HFFc6 (cell line): ENCODE measurements around the gene PLAAT2. TPM values are rescaled to one million over a fixed set of nuclear protein-coding genes. Genes with fewer than 3 reads are reported as not detected.

ENCODE experiments used
- DNase-seq: peaks from one replicate; pipeline ENCODE4 v3.0.0-alpha.2; 2018
- H3K27ac Mint-ChIP-seq: 2 replicates; pipeline ENCODE4 v1.8.0; 2020; ENCODE audit warnings: mild to moderate bottlenecking, mixed read lengths
- H3K27me3 Mint-ChIP-seq: 2 replicates; pipeline ENCODE4 v1.8.0; 2021; ENCODE audit warnings: mild to moderate bottlenecking, moderate library complexity, mixed read lengths; ENCODE audit not compliant: insufficient read depth
- H3K36me3 Mint-ChIP-seq: 2 replicates; pipeline ENCODE4 v1.8.0; 2021; ENCODE audit warnings: low read depth, mixed read lengths
- H3K4me1 Mint-ChIP-seq: 2 replicates; pipeline ENCODE4 v1.8.0; 2020; ENCODE audit warnings: low read depth, mixed read lengths
- H3K4me3 Mint-ChIP-seq: 2 replicates; pipeline ENCODE4 v1.8.0; 2020; ENCODE audit warnings: mild to moderate bottlenecking, moderate library complexity, mixed read lengths
- H3K9me3 Mint-ChIP-seq: 2 replicates; pipeline ENCODE4 v1.8.0; 2020; ENCODE audit warnings: mild to moderate bottlenecking, mixed read lengths
- total RNA-seq, 6 experiments: library from RNA; stranded (reverse); fragmentation: NEBNext Ultra II Directional; extraction: Animal tissue kit (Norgen Biotek cat#: 25700); gene quantifications; 2 replicates in 1 of 6; 3 replicates in 5 of 6; pipeline ENCODE4 v1.2.3, GENCODE V29; 2021
- TF ChIP-seq, protein P1 (sequence below): fragments of 200-600 bp; sonication (generic); IDR thresholded peaks from 2 replicates; pipeline ENCODE4 v1.5.0; 2021; ENCODE audit warnings: antibody characterized with exemption, mild to moderate bottlenecking

Gene PLAAT2
- total RNA-seq, 6 experiments from 2014 or later, result not detected

DNA sequence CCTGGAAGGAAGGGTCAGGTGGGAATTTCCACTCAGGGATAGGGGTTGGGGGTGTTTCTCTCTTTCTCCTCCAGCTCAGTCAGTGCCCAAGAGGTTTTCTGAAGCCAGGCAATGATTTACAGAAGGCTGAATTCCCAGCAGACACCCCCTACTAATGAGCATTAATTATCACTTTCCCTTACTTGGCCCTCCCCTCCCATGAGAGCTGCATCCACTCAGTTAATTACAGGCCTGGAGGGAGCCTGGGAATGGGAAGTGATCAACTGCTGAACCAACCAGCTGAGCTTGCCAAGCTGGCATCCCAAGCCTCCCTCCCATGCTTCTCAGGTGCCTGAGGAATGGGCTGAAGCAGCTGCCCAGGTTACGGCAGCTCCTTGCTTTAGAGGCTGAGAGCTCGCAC lies 56.3 kb downstream of the PLAAT2 start:
- Mint-ChIP-seq H3K4me3 (no peak overlapping the region), H3K9me3 (no peaks in the 10 kb centered on the region), H3K27me3 (peaks cover 35% of the 10 kb centered on the region), H3K4me1 (no peaks in the 10 kb centered on the region), H3K27ac (no peak overlapping the region), H3K36me3 (no peaks in the 10 kb centered on the region)
- TF ChIP-seq, protein P1, sequence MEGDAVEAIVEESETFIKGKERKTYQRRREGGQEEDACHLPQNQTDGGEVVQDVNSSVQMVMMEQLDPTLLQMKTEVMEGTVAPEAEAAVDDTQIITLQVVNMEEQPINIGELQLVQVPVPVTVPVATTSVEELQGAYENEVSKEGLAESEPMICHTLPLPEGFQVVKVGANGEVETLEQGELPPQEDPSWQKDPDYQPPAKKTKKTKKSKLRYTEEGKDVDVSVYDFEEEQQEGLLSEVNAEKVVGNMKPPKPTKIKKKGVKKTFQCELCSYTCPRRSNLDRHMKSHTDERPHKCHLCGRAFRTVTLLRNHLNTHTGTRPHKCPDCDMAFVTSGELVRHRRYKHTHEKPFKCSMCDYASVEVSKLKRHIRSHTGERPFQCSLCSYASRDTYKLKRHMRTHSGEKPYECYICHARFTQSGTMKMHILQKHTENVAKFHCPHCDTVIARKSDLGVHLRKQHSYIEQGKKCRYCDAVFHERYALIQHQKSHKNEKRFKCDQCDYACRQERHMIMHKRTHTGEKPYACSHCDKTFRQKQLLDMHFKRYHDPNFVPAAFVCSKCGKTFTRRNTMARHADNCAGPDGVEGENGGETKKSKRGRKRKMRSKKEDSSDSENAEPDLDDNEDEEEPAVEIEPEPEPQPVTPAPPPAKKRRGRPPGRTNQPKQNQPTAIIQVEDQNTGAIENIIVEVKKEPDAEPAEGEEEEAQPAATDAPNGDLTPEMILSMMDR, result no peak
- DNase-seq, result no peak

DNA sequence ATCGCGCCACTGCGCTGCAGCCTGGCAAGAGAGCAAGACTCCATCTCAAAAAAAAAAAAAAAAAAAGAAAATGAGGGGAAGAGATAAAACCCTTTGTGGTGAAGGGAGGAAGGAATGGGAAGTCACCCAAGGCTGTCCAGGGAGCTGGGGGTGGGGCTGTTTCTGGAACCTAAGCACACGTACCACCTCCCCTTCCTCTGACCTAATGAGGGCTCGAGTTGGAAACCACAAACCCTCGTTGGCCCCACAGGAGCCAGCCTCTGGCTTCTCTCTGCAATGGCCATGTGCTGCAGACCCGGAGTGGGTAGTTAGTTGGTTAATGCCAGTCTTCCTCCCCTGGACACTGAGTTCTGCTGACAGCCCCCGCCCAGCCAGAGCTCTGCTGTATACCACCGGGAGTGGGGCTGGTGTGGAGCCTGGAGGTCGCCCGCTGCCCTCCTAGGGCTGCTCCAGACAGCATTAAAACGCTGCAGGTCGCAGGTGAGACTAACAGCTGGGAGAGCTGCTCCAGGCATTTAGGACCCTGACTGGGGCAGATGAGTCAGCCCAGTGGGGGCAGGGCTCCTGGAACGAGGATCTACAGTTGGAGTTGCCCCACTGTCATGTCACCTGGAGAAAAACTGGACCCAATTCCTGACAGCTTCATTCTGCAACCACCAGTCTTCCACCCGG lies 57.2 kb downstream of the PLAAT2 start, which contains the start of gene LGALS12:
TSS of gene LGALS12 (plus strand) at position 228 of the 672 bp plus-strand sequence. CDS start at position 603, 375 bp downstream.
- TF ChIP-seq, protein P1, result no peak
- Mint-ChIP-seq H3K9me3 (no peaks in the 10 kb centered on the region), H3K36me3 (no peaks in the 10 kb centered on the region), H3K27me3 (peaks cover 31% of the 10 kb centered on the region), H3K4me3 (no peak within 1 kb of the TSS), H3K4me1 (no peaks in the 10 kb centered on the region), H3K27ac (no peak within 1 kb of the TSS)
- DNase-seq, result no peak

DNA sequence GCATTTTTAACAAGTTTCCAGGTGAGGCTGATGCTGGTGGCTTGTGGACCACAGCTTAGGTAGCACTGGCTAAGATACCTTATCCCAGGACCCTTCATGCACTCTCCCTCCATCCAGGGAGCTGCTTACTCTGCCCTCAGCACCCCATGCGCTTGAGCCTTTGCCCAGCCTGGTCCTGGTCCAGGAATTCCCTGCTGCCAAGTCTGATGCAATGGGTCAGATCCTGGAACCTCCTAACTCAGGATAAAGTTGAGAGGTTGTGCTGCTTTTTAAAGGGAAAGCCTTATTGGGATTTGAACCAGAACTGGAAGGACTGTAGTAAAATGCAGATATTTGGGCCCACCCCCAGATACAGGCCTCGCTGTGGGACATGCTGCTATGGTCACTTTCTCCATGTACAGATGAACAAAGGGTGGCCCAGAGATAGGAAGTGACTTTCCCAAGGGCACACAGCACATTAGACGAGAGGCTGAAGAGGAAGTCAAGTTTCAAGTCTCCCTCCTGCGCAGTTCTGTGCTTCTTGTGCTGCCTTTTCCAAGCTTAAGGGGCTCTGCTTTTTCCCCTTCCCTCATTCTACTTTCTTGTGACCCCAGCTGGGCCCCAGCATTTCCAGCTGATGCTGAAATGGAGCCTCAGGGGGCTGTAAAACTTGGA lies 58.1 kb downstream of the PLAAT2 start:
- DNase-seq, result no peak

DNA sequence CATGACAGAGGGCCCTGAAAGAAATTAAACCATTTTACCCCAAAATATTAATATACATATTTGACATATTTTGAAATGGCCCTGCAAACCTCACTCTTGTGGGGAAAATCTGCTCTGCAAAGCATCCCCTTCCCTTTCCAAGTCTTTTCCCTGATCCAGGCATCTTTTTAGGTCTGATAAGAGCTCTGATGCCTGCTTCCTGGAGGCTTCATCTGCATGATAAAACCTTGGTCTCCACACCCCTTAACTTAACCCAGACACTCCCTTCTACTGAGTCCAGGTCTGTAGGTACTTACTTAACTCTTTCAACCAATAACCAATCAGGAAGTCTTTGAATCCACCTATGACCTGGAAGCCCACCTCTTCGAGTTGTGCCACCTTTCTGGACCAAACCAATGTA lies 59.1 kb downstream of the PLAAT2 start:
- peaks cover 18% of the 10 kb centered on the region for H3K9me3 Mint-ChIP-seq
- peaks cover 29% of the 10 kb centered on the region for H3K27me3 Mint-ChIP-seq
- H3K4me1 Mint-ChIP-seq, result no peaks in the 10 kb centered on the region
- TF ChIP-seq, protein P1, result no peak
- H3K36me3 Mint-ChIP-seq, result peaks cover 6% of the 10 kb centered on the region
- no peak overlapping the region for H3K27ac Mint-ChIP-seq
- no peak for DNase-seq
- H3K4me3 Mint-ChIP-seq, result no peak overlapping the region

More for the DNA sequence above, 58.1 kb downstream of the PLAAT2 start:
- Mint-ChIP-seq H3K9me3 (peaks cover 9% of the 10 kb centered on the region), H3K4me1 (no peaks in the 10 kb centered on the region), H3K36me3 (peaks cover 6% of the 10 kb centered on the region), H3K27ac (no peak overlapping the region), H3K27me3 (peaks cover 31% of the 10 kb centered on the region), H3K4me3 (no peak overlapping the region)
- TF ChIP-seq, protein P1, result no peak

DNA sequence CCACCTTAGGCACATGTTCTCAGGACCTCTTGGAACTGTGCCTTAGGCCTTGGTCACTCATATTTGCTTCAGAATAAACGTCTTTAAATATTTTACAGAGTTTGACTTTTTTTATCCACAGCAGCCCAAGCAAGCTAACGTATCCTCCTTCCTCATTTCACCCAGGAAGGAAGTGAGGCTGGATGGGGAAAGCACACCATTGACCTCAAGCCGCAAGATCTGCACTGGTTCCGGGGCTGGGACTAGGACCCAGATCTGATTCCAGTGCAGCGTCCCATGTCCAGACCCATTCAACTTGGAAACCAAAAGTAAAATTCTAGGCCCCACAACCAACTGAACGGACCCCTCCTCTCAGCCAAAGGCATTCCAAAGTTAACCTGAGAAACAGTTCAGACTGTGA lies 59.7 kb downstream of the PLAAT2 start:
- Mint-ChIP-seq H3K4me1 (no peaks in the 10 kb centered on the region), H3K4me3 (no peak overlapping the region), H3K27ac (no peak overlapping the region)

More for the DNA sequence above, 59.7 kb downstream of the PLAAT2 start:
- Mint-ChIP-seq H3K36me3 (peaks cover 6% of the 10 kb centered on the region), H3K27me3 (peaks cover 25% of the 10 kb centered on the region), H3K9me3 (peaks cover 18% of the 10 kb centered on the region)
- TF ChIP-seq, protein P1, result no peak
- DNase-seq, result no peak

Other genes starting within 250 kb of the PLAAT2 start
- not detected for gene SLC22A9, start 193.6 kb downstream of the PLAAT2 start, total RNA-seq
- gene PLAAT5, start 72.2 kb downstream of the PLAAT2 start, total RNA-seq, result not detected
- gene LGALS12, start 57.3 kb downstream of the PLAAT2 start, total RNA-seq, result not detected
- 1 to 10 TPM in 1 of 6 experiments, under 1 TPM in 4, not detected in 1; 0.43 to 1.9 (median 0.82) TPM for gene PLAAT4, start 26.6 kb downstream of the PLAAT2 start, total RNA-seq
- gene PLAAT3, start 51.1 kb upstream of the PLAAT2 start, total RNA-seq, result 10 to 100 TPM in 1 of 6 experiments, 1 to 10 TPM in 5; 8.0 to 11.2 (median 8.6) TPM
- 100 to 1,000 TPM in 5 of 6 experiments, 10 to 100 TPM in 1; 96.9 to 116 (median 109) TPM for gene ATL3, start 108.0 kb upstream of the PLAAT2 start, total RNA-seq
- 100 to 1,000 TPM; 114 to 144 (median 133) TPM for gene RTN3, start 118.1 kb upstream of the PLAAT2 start, total RNA-seq
- gene ZFTA, start 205.4 kb upstream of the PLAAT2 start, total RNA-seq, result 10 to 100 TPM; 18.4 to 21.0 (median 19.5) TPM